ENCODE results near the gene B4GALT1. TPM values are rescaled to one million over a fixed set of nuclear protein-coding genes. Genes with fewer than 3 reads are reported as not detected.

The B4GALT1 gene
- total RNA-seq, 1 experiment from 2014 or later = 19.1 TPM

DNA sequence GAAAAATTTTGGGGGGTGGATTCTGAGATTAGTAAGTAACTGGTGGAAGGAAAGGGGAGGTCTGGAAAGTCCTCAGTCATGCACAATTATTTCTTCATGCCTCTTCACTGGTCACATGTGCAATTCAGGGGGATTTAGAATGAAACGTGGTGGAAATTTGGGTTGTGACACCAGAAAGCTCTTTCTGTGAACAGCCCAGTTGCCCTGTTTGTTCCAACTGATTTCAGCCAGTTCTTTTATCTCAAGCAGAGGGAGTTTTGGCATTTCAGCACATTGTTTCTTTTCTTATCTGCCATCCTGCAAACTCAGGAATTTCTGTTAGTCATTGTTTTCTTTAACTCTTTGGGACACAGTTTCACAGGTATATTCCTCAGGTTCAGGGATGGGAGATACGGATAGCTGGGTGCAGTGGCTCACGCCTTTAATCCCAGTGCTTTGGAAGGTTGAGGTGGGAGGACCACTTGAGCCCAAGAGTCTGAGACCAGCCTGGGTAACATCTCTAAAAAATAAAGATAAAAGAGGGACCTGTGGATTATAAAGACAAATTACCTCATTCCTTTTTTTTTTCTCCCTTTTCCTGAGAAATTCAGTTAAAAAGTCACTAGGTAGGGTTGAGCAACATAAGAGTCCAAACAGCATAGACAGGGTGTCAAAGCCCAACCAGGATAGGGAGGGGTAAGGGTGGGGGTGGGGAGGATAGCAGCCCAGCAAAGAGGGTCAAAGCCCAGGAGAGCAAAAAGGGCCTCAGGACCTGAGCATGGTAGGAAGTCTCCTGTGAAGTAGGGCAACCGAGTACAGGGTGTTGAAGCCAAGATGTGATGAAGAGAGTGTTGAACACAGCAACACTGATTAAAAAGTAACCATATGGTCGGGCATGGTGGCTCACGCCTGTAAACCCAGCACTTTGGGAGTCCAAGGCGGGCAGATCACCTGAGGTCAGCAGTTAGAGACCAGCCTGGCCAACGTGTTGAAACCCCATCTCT is 5.4 kb upstream of the B4GALT1 start:
- DNase-seq (ENCODE audit: low spot score) (no peak), ATAC-seq (no peak)
- peaks cover 27% of the 10 kb centered on the region for H3K27me3 Mint-ChIP-seq (ENCODE audit: low read depth)
- TF ChIP-seq FOXP1 (CRISPR knock-in tag; IDR thresholded peaks at IDR 0.05; ENCODE audit: borderline replicate concordance) (no peak), CTCF (IDR thresholded peaks at IDR 0.05) (no peak), ZNF263 (CRISPR knock-in tag; IDR thresholded peaks at IDR 0.05; ENCODE audit: low read depth) (no peak), RELA (CRISPR knock-in tag; IDR thresholded peaks at IDR 0.05; ENCODE audit: borderline replicate concordance) (no peak), SMAD3 (CRISPR knock-in tag; IDR thresholded peaks at IDR 0.05; ENCODE audit: borderline replicate concordance) (no peak), ZNF232 (CRISPR knock-in tag; IDR thresholded peaks at IDR 0.05) (no peak), TCF7 (CRISPR knock-in tag; IDR thresholded peaks at IDR 0.05; ENCODE audit: low read depth) (no peak)
- TF ChIP-seq, protein P1, sequence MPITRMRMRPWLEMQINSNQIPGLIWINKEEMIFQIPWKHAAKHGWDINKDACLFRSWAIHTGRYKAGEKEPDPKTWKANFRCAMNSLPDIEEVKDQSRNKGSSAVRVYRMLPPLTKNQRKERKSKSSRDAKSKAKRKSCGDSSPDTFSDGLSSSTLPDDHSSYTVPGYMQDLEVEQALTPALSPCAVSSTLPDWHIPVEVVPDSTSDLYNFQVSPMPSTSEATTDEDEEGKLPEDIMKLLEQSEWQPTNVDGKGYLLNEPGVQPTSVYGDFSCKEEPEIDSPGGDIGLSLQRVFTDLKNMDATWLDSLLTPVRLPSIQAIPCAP (CRISPR knock-in tag; IDR thresholded peaks at IDR 0.05) = no peak
- no peaks in the 10 kb centered on the region for H3K9me3 Mint-ChIP-seq
- H3K4me1 Mint-ChIP-seq = no peaks in the 10 kb centered on the region
- H3K36me3 Mint-ChIP-seq = no peaks in the 10 kb centered on the region
- no peak overlapping the region for H3K27ac Mint-ChIP-seq
- ChIA-PET POLR2A (no interaction called here), CTCF (interaction anchor here (2.7 kb wide), 1 partner anchor 54 kb away, joined by 10 read pairs; no protein-coding TSS in a partner anchor)
- no peak overlapping the region for H3K4me3 Mint-ChIP-seq

DNA sequence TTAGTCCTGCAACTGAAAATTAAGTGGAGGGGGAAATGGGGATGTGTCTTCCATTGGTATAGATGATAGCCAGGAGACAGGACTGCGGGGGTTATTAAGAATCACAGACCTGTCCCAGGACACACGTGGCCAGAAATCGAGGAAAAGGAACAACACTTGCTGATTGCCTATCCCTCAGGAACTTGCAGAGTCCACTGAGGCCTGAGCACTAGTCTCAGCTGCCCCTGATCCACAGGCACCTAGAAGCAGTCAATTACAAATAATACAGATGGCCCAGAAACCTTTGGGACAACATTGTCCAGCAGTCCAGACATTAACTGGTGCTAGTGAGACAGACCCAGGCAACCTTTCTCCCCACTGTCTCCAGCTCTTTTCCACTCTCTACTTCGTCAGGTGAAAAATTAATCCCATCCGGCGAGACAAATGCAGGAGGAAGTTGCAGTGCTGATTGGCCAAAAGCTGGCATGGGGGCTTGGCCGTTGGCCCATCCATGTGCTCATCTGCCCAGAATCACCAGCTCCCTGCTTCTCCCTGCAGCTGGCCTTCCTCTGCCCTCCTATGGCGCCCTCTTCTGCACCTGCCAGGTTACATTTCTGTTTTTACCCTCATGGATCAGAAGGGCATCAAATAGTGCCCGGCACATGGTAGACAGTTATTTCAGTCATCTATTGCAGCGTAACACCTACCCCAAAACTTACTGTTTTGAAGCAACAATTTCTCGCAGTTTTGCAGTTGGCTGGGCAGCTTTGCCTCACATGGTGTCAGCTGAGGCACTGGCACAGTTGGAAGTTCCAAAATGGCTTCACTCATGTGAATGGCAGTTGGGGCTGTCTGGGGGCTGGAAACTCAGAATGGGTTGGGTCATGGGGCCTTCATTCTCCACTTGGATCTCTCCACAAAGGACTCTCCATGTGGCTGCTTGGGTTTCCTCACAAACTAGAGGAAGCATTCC is 3.6 kb upstream of the B4GALT1 start:
- H3K4me3 Mint-ChIP-seq = no peak overlapping the region
- no peaks in the 10 kb centered on the region for H3K9me3 Mint-ChIP-seq
- ATAC-seq = peak; percentile 9; the same call in 1 of the 2 replicates
- POLR2A ChIA-PET = no interaction called here
- H3K4me1 Mint-ChIP-seq = peaks cover 6% of the 10 kb centered on the region
- no peaks in the 10 kb centered on the region for H3K36me3 Mint-ChIP-seq
- peak; percentile 42 for DNase-seq (ENCODE audit: low spot score)
- H3K27me3 Mint-ChIP-seq (ENCODE audit: low read depth) = peaks cover 29% of the 10 kb centered on the region
- no peak overlapping the region for H3K27ac Mint-ChIP-seq
- CTCF ChIA-PET = interaction anchor here (0.6 to 2.7 kb wide), 8 partner anchors 8 to 88 kb away, joined by 3 to 10 read pairs (median 4); no protein-coding TSS in a partner anchor
- TF ChIP-seq, protein P2, sequence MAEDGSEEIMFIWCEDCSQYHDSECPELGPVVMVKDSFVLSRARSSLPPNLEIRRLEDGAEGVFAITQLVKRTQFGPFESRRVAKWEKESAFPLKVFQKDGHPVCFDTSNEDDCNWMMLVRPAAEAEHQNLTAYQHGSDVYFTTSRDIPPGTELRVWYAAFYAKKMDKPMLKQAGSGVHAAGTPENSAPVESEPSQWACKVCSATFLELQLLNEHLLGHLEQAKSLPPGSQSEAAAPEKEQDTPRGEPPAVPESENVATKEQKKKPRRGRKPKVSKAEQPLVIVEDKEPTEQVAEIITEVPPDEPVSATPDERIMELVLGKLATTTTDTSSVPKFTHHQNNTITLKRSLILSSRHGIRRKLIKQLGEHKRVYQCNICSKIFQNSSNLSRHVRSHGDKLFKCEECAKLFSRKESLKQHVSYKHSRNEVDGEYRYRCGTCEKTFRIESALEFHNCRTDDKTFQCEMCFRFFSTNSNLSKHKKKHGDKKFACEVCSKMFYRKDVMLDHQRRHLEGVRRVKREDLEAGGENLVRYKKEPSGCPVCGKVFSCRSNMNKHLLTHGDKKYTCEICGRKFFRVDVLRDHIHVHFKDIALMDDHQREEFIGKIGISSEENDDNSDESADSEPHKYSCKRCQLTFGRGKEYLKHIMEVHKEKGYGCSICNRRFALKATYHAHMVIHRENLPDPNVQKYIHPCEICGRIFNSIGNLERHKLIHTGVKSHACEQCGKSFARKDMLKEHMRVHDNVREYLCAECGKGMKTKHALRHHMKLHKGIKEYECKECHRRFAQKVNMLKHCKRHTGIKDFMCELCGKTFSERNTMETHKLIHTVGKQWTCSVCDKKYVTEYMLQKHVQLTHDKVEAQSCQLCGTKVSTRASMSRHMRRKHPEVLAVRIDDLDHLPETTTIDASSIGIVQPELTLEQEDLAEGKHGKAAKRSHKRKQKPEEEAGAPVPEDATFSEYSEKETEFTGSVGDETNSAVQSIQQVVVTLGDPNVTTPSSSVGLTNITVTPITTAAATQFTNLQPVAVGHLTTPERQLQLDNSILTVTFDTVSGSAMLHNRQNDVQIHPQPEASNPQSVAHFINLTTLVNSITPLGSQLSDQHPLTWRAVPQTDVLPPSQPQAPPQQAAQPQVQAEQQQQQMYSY (CRISPR knock-in tag; IDR thresholded peaks at IDR 0.05) = no peak
- TF ChIP-seq, protein P3, sequence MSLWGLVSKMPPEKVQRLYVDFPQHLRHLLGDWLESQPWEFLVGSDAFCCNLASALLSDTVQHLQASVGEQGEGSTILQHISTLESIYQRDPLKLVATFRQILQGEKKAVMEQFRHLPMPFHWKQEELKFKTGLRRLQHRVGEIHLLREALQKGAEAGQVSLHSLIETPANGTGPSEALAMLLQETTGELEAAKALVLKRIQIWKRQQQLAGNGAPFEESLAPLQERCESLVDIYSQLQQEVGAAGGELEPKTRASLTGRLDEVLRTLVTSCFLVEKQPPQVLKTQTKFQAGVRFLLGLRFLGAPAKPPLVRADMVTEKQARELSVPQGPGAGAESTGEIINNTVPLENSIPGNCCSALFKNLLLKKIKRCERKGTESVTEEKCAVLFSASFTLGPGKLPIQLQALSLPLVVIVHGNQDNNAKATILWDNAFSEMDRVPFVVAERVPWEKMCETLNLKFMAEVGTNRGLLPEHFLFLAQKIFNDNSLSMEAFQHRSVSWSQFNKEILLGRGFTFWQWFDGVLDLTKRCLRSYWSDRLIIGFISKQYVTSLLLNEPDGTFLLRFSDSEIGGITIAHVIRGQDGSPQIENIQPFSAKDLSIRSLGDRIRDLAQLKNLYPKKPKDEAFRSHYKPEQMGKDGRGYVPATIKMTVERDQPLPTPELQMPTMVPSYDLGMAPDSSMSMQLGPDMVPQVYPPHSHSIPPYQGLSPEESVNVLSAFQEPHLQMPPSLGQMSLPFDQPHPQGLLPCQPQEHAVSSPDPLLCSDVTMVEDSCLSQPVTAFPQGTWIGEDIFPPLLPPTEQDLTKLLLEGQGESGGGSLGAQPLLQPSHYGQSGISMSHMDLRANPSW (CRISPR knock-in tag; conservative IDR thresholded peaks at IDR 0.05; ENCODE audit: low read depth) = no peak
- TF ChIP-seq ELF4 (CRISPR knock-in tag; IDR thresholded peaks at IDR 0.05; ENCODE audit: low read depth) (no peak), NR3C1 (CRISPR knock-in tag; conservative IDR thresholded peaks at IDR 0.05; ENCODE audit: low read depth) (no peak), ZNF423 (CRISPR knock-in tag; IDR thresholded peaks at IDR 0.05) (no peak)

Measured in WTC11 (cell line).